ENCODE measurements around the gene CDH4.

Gene CDH4

GRCh38 chr20:61799928-61800327, 547.9 kb downstream of the CDH4 start:
- no peak for TF ChIP-seq CTCF (IDR thresholded peaks at IDR 0.05)
- TF ChIP-seq ZFX (IDR thresholded peaks at IDR 0.05; ENCODE audit: borderline replicate concordance), result no peak
- H3K27ac ChIP-seq, result no peak overlapping the region

- no peak overlapping the region for H3K27ac ChIP-seq
- TF ChIP-seq CTCF (IDR thresholded peaks at IDR 0.05) (no peak), ZFX (IDR thresholded peaks at IDR 0.05; ENCODE audit: borderline replicate concordance) (no peak)
Measured at GRCh38 chr20:61800359-61801064, 548.5 kb downstream of the CDH4 start.

GRCh38 chr20:61801065-61801360, 549.0 kb downstream of the CDH4 start:
- no peak for TF ChIP-seq ZFX (IDR thresholded peaks at IDR 0.05; ENCODE audit: borderline replicate concordance)
- no peak overlapping the region for H3K27ac ChIP-seq

GRCh38 chr20:61801428-61801827, 549.4 kb downstream of the CDH4 start:
- no peak overlapping the region for H3K27ac ChIP-seq
- TF ChIP-seq ZFX (IDR thresholded peaks at IDR 0.05; ENCODE audit: borderline replicate concordance), result no peak
- TF ChIP-seq CTCF (IDR thresholded peaks at IDR 0.05), result no peak

GRCh38 chr20:61801857-61802442, 549.9 kb downstream of the CDH4 start:
- H3K27ac ChIP-seq, result no peak overlapping the region
- TF ChIP-seq CTCF (IDR thresholded peaks at IDR 0.05), result no peak
- no peak for TF ChIP-seq ZFX (IDR thresholded peaks at IDR 0.05; ENCODE audit: borderline replicate concordance)

- no peak overlapping the region for H3K27ac ChIP-seq
- no peak for TF ChIP-seq CTCF (IDR thresholded peaks at IDR 0.05)
- no peak for TF ChIP-seq ZFX (IDR thresholded peaks at IDR 0.05; ENCODE audit: borderline replicate concordance)
Measured at GRCh38 chr20:61802721-61803311, 550.8 kb downstream of the CDH4 start.

GRCh38 chr20:61803416-61803914, 551.4 kb downstream of the CDH4 start:
- no peak overlapping the region for H3K27ac ChIP-seq
- TF ChIP-seq CTCF (IDR thresholded peaks at IDR 0.05), result no peak
- TF ChIP-seq ZFX (IDR thresholded peaks at IDR 0.05; ENCODE audit: borderline replicate concordance), result no peak
